ENCODE results near the gene RAMP1. TPM values are rescaled to one million over a fixed set of nuclear protein-coding genes. Genes with fewer than 3 reads are reported as not detected.
"Not testable (repeated sequence)": the region's sequence is repeated elsewhere in the genome, so short reads cannot be mapped to it uniquely, and the experiment has no call there.

RAMP1 gene
- total RNA-seq, 1 donor from 2014 or later = 138 TPM

DNA sequence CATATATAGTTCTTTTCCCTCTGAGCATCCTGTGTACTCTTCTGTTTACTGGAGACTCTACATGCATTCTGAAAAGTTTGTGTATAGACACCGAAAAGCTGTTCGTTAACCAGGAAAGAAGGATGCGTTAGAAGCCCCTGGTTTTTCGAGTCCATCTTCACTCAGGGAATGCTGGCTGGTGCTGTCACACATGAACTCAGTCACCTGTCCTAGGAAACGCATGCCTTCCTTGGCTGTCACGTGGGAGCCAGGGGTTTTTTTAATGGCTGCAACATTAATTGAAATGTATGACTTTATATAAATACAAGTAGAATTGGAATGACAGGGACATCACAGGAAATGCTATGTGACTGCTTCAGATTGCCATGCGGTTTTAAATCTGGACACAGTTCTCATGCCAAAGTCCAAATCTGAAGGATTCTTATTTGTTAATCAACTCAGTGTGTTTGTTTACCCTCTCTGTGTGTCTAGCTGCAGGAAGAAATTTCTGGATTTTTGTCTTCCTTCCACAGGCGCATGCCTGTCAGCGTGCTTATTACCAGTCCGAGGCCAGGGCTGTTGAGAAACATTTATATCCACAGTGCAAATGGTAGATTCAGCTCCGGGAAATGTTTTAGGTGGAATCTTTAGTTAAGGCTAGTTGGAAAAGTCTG is 2.6 kb downstream of the RAMP1 start:
- DNase-seq (no peak), ATAC-seq (ENCODE audit: poor library complexity) (no peak)
- intact Hi-C loops (cut with DNase I) = no loop called here

DNA sequence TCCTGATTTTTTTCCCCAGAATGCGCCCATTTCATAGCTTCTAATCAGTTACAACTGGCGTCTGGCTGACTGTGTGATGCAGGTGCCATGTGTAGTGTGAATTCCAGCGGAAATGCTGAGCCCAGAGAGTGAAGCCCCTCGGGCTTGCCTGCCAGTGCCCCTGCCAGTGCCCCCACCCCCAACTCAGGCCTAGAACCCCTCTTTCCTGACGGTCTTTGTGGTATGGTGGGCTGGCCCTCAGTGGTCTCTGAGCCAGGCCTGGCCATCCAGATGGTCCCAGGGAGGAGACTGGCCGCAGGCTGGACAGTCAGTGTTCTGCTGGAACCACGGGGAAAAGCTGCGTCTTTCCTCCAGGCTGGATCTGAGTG is 3.1 kb downstream of the RAMP1 start:
- no peak for ATAC-seq (ENCODE audit: poor library complexity)
- DNase-seq = no peak
- intact Hi-C loops (cut with DNase I) = no loop called here

DNA sequence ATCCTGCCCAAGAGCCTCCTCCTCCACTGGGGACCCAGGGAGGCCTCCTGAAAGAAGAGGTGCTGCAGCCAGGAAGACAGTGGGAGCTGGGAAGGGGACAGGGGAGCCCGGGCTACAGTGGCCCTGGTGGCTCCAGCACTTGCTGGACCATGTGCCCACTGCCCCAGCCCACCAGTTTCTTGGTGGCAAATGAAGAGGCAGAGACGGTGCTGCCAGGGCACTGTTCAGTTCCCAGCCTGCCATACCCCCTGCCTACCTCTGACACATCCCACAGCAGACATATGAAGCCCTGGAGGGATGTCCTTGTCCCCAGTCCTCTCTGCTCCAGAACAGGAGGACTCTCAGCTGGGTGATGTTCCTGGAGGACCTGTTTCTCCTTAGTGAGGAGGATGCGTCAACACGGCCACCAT is 3.7 kb downstream of the RAMP1 start:
- intact Hi-C loops (cut with DNase I) = no loop called here
- ATAC-seq (ENCODE audit: poor library complexity) = no peak
- DNase-seq = no peak

DNA sequence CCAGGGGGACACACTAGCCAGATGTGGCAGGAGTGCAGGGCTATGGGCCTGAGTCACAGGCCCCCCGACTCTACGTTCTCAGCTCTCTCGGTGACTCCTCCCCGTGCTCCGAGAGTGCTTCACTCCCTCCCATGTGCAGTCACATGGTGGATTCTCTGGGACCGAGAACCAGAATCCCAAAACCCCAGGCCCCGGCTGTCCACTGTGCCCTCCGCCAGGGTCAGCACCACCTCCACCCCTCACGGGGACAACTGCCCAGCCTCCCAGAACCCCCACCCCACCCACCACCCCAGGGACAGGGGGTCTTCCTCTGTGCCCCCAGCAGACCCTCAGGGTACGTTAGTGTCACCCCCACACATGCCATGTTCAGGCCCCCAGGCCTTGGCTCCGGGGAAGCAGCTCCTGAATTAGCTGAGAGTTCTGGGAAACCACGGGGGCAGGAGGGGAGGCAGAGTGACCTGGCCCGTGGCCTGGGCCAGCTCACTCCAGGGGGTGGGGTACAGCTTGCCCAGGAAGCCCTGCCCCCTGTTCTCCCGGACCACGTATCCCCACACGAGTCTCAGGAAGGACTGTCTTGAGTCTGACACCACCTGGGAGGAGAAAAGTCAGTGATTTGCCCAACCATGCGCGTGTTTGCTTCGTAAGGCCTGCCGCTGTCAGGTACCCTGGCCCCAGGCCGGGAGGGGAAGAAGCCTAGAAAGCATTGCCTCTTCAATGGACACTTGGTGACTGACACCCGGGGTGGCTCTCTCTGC is 4.4 kb downstream of the RAMP1 start:
- DNase-seq (no peak), ATAC-seq (ENCODE audit: poor library complexity) (peak; percentile 5)
- intact Hi-C loops (cut with DNase I) = no loop called here

DNA sequence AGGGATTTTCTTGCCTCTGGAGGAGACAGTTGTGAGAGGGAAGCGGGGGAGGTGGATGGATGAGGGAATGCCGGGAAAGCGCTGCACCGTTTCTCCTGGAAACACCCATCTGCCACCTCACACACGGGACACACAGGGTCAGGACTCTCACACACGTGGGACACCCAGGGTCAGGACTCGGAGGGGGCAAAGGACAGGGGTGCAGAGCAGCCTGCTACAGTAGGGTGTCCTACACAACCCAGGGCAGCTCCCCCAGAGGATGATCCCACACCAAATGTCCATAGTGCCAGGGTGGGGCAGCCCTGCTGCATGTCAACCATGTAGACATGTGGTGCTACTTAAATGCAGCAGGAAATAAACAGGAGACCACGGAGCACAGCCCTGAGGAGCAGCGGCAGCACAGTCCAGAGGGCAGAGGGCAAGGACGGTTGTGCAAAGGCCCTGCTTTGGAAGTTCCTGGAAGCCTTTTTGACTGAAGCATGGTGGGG is 5.1 kb downstream of the RAMP1 start:
- DNase-seq (no peak), ATAC-seq (ENCODE audit: poor library complexity) (no peak)
- intact Hi-C loops (cut with DNase I) = no loop called here

DNA sequence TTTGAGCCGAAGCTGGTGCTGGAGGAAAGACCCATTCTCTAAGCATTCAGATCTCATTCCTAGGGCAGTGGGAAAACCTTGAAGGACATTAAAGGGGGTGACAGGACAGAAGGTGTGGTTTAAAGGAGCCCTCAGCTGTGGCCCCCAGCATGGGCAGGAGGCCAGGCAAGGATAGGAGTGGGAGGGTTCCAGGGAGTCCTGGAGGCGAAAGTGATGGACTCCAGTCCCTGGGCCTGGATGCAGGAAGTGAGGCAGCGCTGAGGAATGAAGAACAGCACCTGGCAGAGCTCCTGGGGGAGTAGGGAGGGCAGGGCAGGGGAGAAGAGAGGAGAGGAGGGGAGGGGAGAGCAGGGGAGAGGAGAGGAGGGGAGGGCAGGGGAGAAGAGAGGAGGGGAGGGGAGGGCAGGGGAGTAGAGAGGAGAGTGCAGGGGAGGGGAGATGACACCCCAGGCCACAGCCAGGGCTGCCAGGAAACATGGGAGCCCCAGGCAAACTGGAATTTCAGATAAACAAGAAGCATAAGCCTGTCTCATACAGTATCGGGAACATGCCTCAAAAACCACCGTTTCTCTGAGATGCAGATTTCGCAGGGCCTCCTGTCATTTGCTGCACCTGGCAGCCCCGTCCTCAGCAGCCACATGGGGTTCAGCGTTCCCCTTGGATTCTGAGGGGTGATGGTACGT is 5.7 kb downstream of the RAMP1 start:
- intact Hi-C loops (cut with DNase I) = no loop called here
- DNase-seq (no peak), ATAC-seq (ENCODE audit: poor library complexity) (peak; percentile 37)

DNA sequence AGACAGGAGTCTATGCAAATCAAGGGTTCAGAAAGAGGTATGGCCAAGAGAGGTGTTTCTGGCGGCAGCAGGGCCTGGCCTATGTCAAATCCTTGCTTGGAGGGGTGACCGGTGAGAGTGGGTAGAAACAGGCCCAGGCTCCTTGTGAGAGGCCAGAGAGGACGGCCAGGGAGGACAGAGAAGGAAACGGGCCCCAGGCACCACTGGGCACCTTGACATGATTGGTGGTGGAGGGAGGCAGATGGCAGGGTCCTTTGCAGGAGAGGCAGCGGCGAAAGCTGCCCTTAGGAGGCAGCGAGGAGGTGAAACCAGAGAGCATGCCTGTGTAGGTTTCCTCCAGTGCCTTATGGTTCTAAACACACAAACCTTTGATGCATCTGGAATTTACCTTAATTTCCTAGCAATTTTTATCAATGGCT is 6.2 kb downstream of the RAMP1 start:
- DNase-seq = no peak
- intact Hi-C loops (cut with DNase I) = no loop called here
- no peak for ATAC-seq (ENCODE audit: poor library complexity)

DNA sequence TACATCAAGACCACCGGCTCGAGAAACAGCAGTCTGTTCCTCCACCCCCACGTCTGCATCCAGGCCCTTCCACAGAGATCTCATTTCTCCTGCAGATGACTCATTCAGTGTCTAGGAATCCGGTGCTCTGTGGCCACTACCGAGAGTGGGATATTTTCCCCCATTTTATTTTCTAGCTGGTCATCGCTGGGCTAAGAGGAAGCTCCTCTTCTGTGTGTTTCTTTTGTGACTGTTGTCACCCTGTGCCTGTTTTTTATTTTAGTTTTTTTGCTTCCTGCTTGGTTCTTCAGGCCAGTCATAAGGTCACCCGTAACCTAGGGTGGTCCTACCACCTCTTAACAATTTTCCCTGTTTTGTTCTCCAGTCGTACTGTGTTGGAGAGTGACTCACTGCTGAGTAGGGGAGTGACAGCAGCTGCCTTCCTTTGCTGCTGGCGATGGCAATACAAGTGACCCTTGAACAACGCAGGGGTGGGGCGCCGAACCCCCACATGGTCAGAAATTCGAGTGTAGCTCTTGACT is 6.7 kb downstream of the RAMP1 start:
- intact Hi-C loops (cut with DNase I) = no loop called here
- ATAC-seq (ENCODE audit: poor library complexity) (no peak), DNase-seq (no peak)

DNA sequence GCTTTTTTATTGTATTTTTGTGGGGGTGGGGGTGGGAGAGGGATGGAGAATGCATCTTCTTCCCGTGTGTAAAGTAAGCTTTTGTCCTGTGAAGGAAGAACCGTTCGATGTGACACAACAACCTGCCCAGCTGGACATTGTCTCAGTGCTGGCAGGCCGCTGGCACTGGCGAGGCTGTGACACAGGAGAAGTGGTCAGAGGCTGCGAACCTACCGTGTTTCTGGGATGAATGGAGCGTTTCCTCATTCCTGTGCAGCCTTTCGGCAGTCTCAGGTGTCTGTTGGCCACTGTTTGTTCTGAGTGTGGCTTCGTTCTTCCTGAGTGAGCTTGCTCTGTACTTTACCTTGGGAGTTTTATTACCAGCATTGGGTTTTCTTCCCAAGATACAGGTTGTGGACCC is 8.0 kb downstream of the RAMP1 start:
- ATAC-seq (ENCODE audit: poor library complexity) (no peak), DNase-seq (no peak)
- intact Hi-C loops (cut with DNase I) = no loop called here

DNA sequence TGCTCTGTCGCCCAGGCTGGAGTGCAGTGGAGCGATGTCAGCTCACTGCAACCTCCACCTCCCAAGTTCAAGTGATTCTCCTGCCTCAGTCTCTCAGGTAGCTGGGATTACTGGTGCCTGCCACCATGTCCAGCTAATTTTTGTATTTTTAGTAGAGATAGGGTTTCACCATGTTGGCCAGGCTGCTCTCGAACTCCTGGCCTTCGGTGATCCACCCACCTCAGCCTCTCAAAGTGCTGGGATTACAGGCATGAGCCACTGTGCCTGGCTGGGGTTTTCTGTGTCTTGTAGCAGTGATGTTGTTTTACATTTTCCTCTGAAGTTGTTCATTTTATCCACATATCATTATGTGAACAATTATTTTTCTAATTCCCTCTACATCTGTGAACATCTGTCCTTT is 8.7 kb downstream of the RAMP1 start:
- DNase-seq; intact Hi-C loops (cut with DNase I); ATAC-seq (ENCODE audit: poor library complexity): not testable (repeated sequence)

DNA sequence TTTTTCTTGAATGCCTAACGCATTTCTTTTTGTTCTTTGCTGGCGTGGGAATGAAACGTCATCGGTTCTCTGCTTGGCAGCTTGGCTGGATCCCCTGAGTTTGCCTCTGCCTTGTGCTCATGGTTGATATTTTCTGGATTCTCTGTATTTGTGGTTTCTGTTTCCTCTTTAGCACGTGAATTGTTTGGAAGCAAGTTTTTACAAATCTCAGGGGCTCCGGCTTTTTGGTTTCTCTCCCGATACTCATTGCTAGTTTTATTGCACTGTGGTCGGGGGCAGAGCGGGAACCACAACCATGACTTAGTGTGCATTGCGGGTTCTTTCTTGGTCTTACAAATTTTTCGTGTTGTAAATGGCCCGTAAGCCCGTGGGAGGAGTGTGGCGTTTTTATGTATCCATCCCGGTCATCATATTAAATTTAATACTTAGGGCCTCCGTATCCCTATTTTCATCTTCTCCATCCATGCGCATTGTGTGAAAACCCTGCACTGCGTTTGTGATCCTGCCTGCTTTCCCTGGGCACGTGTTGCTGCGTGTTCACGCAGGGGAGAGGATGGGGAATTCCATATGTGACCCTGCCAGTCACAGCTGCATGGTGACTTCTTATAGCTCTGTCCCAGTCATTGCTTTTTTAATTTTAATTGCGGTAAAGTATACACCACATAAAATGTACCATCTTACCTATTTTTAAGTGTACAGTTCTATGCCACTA is 9.4 kb downstream of the RAMP1 start:
- ATAC-seq (ENCODE audit: poor library complexity) = no peak
- intact Hi-C loops (cut with DNase I) = no loop called here
- DNase-seq = no peak

DNA sequence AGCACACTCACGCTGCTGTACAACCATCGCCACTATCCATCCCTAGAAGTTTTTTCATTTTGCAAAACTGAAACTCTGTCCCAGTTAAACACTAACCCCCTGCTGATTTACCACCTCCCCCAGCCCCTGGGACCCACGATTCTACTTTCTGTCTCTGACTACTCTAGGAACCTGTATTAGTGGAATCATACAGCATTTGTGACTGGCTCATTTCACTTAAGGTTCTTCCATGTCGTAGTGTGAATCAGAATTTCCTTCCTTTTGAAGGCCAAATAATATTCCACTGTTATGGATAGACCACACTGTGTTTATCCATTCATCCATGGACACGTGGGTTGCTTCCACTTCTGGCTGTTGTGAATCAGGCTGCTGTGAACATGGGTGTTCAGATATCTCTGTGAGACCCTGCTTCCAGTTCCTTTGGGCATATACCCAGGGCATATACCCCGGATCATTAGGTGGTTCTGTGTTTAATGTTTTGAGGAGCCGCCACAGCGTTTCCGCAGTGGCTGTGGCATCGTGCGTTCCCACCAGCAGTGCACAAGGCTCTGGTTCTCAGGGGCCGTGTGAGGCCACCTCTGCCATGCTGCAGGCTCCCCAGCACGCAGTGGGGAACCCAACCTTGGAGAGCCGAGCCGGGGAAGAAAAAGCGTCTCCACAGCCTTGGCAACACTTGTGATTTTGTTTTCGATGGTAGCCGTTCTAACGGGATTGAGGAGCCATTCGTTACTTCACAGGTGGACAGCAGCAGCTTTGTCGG is 10.1 kb downstream of the RAMP1 start:
- no peak for ATAC-seq (ENCODE audit: poor library complexity)

DNA sequence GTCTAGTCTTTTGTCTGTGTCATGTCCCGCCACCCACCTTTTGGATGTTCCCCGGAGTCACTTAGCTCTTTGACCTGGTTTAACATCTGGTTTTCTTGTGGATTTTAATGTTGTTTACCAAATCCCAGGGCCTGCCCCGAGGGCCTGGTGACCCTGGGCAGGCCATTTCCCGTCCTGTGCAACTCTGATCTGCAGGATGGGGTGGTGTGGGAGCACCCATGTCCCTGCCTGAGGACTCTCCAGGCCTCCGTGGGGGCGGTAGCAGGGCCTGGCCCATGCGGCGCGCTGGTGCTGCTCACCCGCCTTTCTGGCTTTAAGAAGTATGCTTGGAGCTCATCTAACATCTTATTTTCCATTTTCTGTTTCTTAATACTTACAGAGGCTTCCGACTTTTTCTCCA is 10.7 kb downstream of the RAMP1 start:
- intact Hi-C loops (cut with DNase I) = no loop called here

More for the DNA sequence above, 10.1 kb downstream of the RAMP1 start:
- intact Hi-C loops (cut with DNase I) = no loop called here
- no peak for DNase-seq

DNA sequence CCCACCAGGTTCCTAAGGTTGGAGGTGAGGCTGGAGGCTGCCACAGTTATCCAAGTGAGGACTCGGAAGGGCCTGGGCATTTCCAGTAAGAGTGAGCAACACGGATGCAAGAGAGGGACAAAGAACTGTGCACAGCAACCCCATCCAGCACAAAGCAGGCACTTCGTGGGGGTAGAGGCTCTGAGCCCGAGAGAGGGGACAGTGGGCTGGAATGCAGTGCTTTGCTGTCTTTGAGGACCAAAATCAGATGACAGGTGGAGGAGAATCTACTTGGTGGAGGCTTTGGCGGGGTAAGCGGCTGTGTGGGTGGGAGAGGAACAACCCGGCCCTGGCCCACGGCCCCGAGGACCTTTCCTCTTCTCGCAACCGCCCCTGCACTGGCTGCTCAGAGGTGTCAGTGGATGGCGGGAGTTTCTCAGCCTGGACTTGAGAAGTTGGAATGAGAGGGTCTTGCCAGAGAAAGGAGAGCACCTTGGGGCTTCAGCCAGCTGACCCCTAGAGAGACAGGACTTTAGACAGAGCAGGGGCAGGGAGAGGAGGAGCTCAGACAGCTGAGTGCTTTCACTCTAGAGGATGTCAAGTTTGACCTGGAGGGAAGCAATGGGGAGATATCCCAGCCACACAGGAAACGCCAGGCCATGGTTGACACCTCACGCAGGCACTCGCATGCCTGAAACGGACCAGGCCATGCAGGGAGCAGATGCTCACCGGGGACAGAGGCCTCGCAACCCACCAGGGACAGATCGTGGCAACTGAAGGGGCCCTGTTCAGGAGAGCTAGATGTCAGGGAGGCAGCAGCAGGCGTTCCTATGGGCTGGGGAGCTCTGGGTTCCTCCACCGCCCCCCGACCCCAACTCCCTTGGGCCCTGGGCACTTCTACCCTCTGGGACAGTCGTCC is 11.6 kb downstream of the RAMP1 start:
- intact Hi-C loops (cut with DNase I) = no loop called here
- peak; percentile 17 for ATAC-seq (ENCODE audit: poor library complexity)
- no peak for DNase-seq

More for the DNA sequence above, 10.7 kb downstream of the RAMP1 start:
- no peak for ATAC-seq (ENCODE audit: poor library complexity)
- DNase-seq = no peak

DNA sequence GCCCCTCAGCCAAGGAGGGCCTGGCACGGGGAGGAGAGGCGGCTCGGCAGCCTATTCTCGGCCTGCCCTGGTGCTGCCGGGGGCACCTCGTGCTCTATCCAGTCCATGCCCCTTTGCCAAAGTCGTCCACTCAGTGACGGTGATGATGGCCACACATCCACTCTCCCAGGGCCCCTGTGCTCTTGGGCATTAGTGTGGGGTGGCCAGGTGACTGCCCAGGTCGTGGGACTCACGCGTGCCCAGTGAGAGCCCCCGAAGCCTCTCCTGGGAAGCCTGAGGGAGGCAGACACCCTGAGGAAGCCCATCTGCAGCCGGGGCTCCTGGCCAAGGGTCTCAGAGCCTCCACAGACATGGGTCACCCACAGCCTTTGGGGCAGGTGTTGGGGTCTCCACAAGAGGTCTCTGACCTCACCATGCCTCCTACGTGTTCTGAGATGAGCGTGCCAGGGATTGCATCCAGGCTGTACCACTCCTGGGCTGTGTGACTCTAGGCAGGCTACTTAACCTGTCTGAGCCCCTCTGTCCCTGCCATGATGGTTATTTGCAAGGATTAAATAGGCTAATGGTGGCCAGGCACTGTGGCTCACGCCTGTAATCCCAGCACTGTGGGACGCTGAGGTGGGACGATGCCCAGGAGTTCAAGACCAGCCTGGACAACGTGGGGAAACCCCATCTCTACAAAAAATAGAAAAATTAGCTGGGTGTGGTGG is 12.9 kb downstream of the RAMP1 start:
- ATAC-seq (ENCODE audit: poor library complexity) (peak; percentile 45), DNase-seq (no peak)
- intact Hi-C loops (cut with DNase I) = no loop called here

DNA sequence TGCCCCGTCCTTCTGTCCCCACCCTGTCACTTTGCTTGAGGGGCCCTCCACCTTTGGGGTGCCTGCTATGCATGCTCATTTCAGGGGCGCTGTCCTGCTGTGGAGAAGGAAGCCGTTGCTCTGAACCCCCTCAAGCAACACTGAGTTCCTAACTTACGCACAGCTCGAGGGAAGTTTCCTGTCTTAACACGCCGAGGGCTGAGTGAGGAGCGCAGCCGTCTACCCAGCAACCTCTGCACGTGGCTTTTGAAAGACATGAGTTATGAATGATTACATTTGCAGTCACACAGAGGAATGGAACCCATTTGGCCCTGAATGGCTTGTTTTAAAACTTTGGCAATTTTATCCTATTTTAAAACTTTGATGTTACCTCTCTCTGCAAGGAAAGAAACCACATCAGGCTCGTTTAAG is 14.0 kb downstream of the RAMP1 start:
- no peak for ATAC-seq (ENCODE audit: poor library complexity)
- DNase-seq = no peak
- intact Hi-C loops (cut with DNase I) = no loop called here

Measured in Right ventricle myocardium superior (tissue), 1 donor.